Measurements from ENCODE around the gene FUNDC1.

Gene FUNDC1

GRCh38 chrX:44474410-44474809, 68.2 kb downstream of the FUNDC1 start:
- no peak for DNase-seq

All from SW 1271 (cell line).